ENCODE data around the gene RHBDD1.

RHBDD1 gene

GRCh38 chr2:226868331-226869162 is 32.7 kb downstream of the RHBDD1 start:
- H3K4me3 Mint-ChIP-seq, result no peak overlapping the region
- no peak overlapping the region for H3K27ac Mint-ChIP-seq (ENCODE audit: low read depth)
- DNase-seq (ENCODE audit: low spot score in 2 of 2) (no peak), ATAC-seq (replicated peaks; ENCODE audit: extremely low read depth, poor library complexity, severe bottlenecking) (no peak)
- no peaks in the 10 kb centered on the region for H3K27me3 Mint-ChIP-seq
- peaks cover 11% of the 10 kb centered on the region for H3K4me1 Mint-ChIP-seq
- no peaks in the 10 kb centered on the region for H3K9me3 Mint-ChIP-seq
- peaks cover 21% of the 10 kb centered on the region for H3K36me3 Mint-ChIP-seq (ENCODE audit: insufficient read depth)

- DNase-seq (ENCODE audit: low spot score in 2 of 2), result no peak
- no peak for ATAC-seq (replicated peaks; ENCODE audit: extremely low read depth, poor library complexity, severe bottlenecking)
- Mint-ChIP-seq H3K27me3 (no peaks in the 10 kb centered on the region), H3K4me1 (peaks cover 14% of the 10 kb centered on the region), H3K36me3 (ENCODE audit: insufficient read depth) (peaks cover 22% of the 10 kb centered on the region), H3K27ac (ENCODE audit: low read depth) (no peak overlapping the region), H3K4me3 (no peak overlapping the region), H3K9me3 (no peaks in the 10 kb centered on the region)
These were observed 33.5 kb downstream of the RHBDD1 start for GRCh38 chr2:226869371-226869770.

GRCh38 chr2:226873051-226873620 is 37.3 kb downstream of the RHBDD1 start:
- no peak overlapping the region for H3K4me3 Mint-ChIP-seq
- H3K27ac Mint-ChIP-seq (ENCODE audit: low read depth), result peak overlapping the region; percentile 4
- H3K36me3 Mint-ChIP-seq (ENCODE audit: insufficient read depth), result peaks cover 10% of the 10 kb centered on the region
- DNase-seq (ENCODE audit: low spot score in 2 of 2) (no peak), ATAC-seq (replicated peaks; ENCODE audit: extremely low read depth, poor library complexity, severe bottlenecking) (no peak)
- peaks cover 18% of the 10 kb centered on the region for H3K4me1 Mint-ChIP-seq
- no peaks in the 10 kb centered on the region for H3K9me3 Mint-ChIP-seq
- no peaks in the 10 kb centered on the region for H3K27me3 Mint-ChIP-seq

DNA sequence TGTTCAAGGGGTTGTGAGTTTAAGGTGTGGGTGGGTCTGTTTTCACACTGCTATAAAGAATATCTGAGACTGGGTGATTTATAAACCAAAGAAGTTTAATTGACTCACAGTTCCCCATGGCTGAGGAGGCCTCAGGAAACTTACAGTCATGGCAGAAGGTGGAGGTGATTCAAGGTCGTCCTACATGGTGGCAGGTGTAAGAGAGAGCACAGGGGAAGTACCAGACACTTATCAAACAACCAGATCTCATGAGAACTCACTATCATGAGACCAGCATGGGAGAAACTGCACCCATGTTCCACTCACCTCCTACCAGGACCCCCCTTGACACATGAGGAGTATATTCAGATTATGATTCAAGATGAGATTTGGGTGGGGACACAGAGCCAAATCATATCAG is 38.0 kb downstream of the RHBDD1 start:
- ATAC-seq (replicated peaks; ENCODE audit: extremely low read depth, poor library complexity, severe bottlenecking) (no peak), DNase-seq (ENCODE audit: low spot score in 2 of 2) (no peak)
- peaks cover 18% of the 10 kb centered on the region for H3K4me1 Mint-ChIP-seq
- H3K4me3 Mint-ChIP-seq, result no peak overlapping the region
- H3K36me3 Mint-ChIP-seq (ENCODE audit: insufficient read depth), result peaks cover 5% of the 10 kb centered on the region
- H3K9me3 Mint-ChIP-seq, result no peaks in the 10 kb centered on the region
- H3K27ac Mint-ChIP-seq (ENCODE audit: low read depth), result peak overlapping the region; percentile 4
- H3K27me3 Mint-ChIP-seq, result no peaks in the 10 kb centered on the region

GRCh38 chr2:226874749-226875148 is 38.9 kb downstream of the RHBDD1 start:
- Mint-ChIP-seq H3K4me3 (no peak overlapping the region), H3K27ac (ENCODE audit: low read depth) (no peak overlapping the region), H3K9me3 (no peaks in the 10 kb centered on the region), H3K4me1 (peaks cover 18% of the 10 kb centered on the region), H3K36me3 (ENCODE audit: insufficient read depth) (peaks cover 3% of the 10 kb centered on the region), H3K27me3 (no peaks in the 10 kb centered on the region)
- DNase-seq (ENCODE audit: low spot score in 2 of 2), result no peak
- ATAC-seq (replicated peaks; ENCODE audit: extremely low read depth, poor library complexity, severe bottlenecking), result no peak

GRCh38 chr2:226875438-226876225 is 39.8 kb downstream of the RHBDD1 start:
- ATAC-seq (replicated peaks; ENCODE audit: extremely low read depth, poor library complexity, severe bottlenecking), result no peak
- no peak overlapping the region for H3K27ac Mint-ChIP-seq (ENCODE audit: low read depth)
- H3K4me1 Mint-ChIP-seq, result peaks cover 20% of the 10 kb centered on the region
- no peak for DNase-seq (ENCODE audit: low spot score in 2 of 2)
- no peaks in the 10 kb centered on the region for H3K27me3 Mint-ChIP-seq
- no peak overlapping the region for H3K4me3 Mint-ChIP-seq
- peaks cover 3% of the 10 kb centered on the region for H3K36me3 Mint-ChIP-seq (ENCODE audit: insufficient read depth)
- H3K9me3 Mint-ChIP-seq, result no peaks in the 10 kb centered on the region

- DNase-seq (ENCODE audit: low spot score in 2 of 2) (no peak), ATAC-seq (replicated peaks; ENCODE audit: extremely low read depth, poor library complexity, severe bottlenecking) (no peak)
- Mint-ChIP-seq H3K36me3 (ENCODE audit: insufficient read depth) (peaks cover 3% of the 10 kb centered on the region), H3K27me3 (no peaks in the 10 kb centered on the region), H3K27ac (ENCODE audit: low read depth) (no peak overlapping the region), H3K9me3 (no peaks in the 10 kb centered on the region), H3K4me3 (no peak overlapping the region), H3K4me1 (peaks cover 26% of the 10 kb centered on the region)
These were observed 41.6 kb downstream of the RHBDD1 start for GRCh38 chr2:226877491-226877890.

DNA sequence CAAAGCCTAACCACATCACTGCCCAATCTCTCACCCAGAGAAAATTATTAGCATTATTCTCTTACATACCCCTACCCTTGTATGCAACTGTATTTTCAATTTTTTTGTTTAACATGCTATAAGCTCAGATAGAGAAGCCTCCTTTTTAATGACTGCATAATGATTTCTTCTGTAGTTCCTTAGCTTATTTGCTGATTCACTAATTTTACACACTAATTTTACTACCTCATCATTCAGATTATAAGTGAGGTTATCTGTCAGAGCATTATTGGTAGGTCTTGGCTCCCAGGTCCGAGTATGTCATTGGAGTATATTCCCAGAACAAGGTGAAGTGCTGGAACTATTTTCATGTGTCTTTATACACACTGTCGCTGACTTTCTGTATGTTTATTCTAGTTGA is 45.4 kb downstream of the RHBDD1 start:
- no peak for ATAC-seq (replicated peaks; ENCODE audit: extremely low read depth, poor library complexity, severe bottlenecking)
- Mint-ChIP-seq H3K27ac (ENCODE audit: low read depth) (no peak overlapping the region), H3K4me1 (peaks cover 8% of the 10 kb centered on the region), H3K27me3 (no peaks in the 10 kb centered on the region), H3K36me3 (ENCODE audit: insufficient read depth) (peaks cover 4% of the 10 kb centered on the region), H3K4me3 (no peak overlapping the region), H3K9me3 (no peaks in the 10 kb centered on the region)
- no peak for DNase-seq (ENCODE audit: low spot score in 2 of 2)

DNA sequence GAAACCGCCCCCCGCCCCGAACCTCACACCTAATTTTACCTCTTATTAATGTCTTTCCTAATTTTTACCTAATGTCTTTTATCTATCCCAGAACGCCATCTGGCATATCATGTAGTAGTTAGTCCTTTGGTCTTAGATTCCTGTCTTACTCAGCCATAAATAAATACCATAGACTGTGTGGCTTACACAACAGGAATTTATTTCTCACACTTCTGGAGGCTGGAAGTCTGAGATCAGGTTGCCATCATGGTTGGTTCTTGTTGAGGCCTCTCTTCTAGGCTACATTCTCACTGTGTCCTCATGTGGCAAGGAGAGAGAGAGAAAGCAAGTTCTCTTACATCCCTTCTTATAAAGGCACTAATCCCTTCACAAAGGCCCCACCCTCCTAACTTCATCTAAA is 46.8 kb downstream of the RHBDD1 start:
- Mint-ChIP-seq H3K27ac (ENCODE audit: low read depth) (no peak overlapping the region), H3K9me3 (no peaks in the 10 kb centered on the region), H3K27me3 (no peaks in the 10 kb centered on the region), H3K36me3 (ENCODE audit: insufficient read depth) (peaks cover 4% of the 10 kb centered on the region), H3K4me3 (no peak overlapping the region), H3K4me1 (peaks cover 8% of the 10 kb centered on the region)
- ATAC-seq (replicated peaks; ENCODE audit: extremely low read depth, poor library complexity, severe bottlenecking) (no peak), DNase-seq (ENCODE audit: low spot score in 2 of 2) (no peak)

GRCh38 chr2:226883296-226883795 is 47.5 kb downstream of the RHBDD1 start:
- no peak overlapping the region for H3K27ac Mint-ChIP-seq (ENCODE audit: low read depth)
- peaks cover 8% of the 10 kb centered on the region for H3K4me1 Mint-ChIP-seq
- ATAC-seq (replicated peaks; ENCODE audit: extremely low read depth, poor library complexity, severe bottlenecking) (no peak), DNase-seq (ENCODE audit: low spot score in 2 of 2) (no peak)
- no peaks in the 10 kb centered on the region for H3K9me3 Mint-ChIP-seq
- no peaks in the 10 kb centered on the region for H3K27me3 Mint-ChIP-seq
- H3K4me3 Mint-ChIP-seq, result no peak overlapping the region
- H3K36me3 Mint-ChIP-seq (ENCODE audit: insufficient read depth), result peaks cover 4% of the 10 kb centered on the region

GRCh38 chr2:226884166-226884565 is 48.3 kb downstream of the RHBDD1 start:
- no peaks in the 10 kb centered on the region for H3K27me3 Mint-ChIP-seq
- DNase-seq (ENCODE audit: low spot score in 2 of 2), result no peak
- H3K27ac Mint-ChIP-seq (ENCODE audit: low read depth), result no peak overlapping the region
- ATAC-seq (replicated peaks; ENCODE audit: extremely low read depth, poor library complexity, severe bottlenecking), result no peak
- H3K4me3 Mint-ChIP-seq, result no peak overlapping the region
- peaks cover 8% of the 10 kb centered on the region for H3K4me1 Mint-ChIP-seq
- no peaks in the 10 kb centered on the region for H3K9me3 Mint-ChIP-seq
- peaks cover 4% of the 10 kb centered on the region for H3K36me3 Mint-ChIP-seq (ENCODE audit: insufficient read depth)

DNA sequence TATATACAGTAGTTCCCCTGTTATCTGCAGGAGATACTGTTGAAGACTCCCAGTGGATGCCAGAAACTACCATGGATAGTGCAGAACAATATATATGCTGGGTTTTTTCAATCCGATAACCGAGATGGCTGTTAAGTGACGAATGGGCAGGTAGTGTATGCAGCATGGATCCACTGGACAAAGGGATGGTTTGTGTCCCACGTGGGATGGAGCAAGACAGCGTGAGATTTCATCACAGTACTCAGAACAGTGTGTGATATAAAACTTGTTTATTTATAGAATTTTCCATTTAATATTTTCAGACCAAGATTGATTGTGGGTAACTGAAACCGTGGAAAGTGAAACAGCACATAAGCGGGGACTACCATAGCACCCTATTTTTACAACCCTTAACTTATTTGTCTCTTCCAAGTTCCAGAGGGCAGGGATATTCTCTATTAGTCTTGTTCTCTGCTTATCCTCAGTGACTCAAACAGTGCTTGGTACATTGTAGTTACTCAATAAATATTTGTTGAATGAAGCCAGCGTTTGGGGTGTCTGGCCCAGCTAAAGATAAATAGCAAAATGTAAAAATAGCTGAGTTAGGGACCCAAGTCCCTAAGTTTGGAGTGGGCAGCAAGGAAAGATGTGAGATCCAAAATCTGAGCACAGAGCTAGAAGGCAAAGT is 50.0 kb downstream of the RHBDD1 start:
- Mint-ChIP-seq H3K4me3 (no peak overlapping the region), H3K9me3 (no peaks in the 10 kb centered on the region), H3K27ac (ENCODE audit: low read depth) (no peak overlapping the region), H3K36me3 (ENCODE audit: insufficient read depth) (peaks cover 4% of the 10 kb centered on the region), H3K27me3 (no peaks in the 10 kb centered on the region), H3K4me1 (peaks cover 4% of the 10 kb centered on the region)
- ATAC-seq (replicated peaks; ENCODE audit: extremely low read depth, poor library complexity, severe bottlenecking) (no peak), DNase-seq (ENCODE audit: low spot score in 2 of 2) (no peak)

Measured in central memory CD8-positive, alpha-beta T cell (primary cell).